ENCODE results near the gene ENPP6.
"Not testable (repeated sequence)": the region's sequence is repeated elsewhere in the genome, so short reads cannot be mapped to it uniquely, and the experiment has no call there.

ENPP6 gene

GRCh38 chr4:184214931-184215330, 2.7 kb downstream of the ENPP6 start:
- H3K9ac ChIP-seq (ENCODE audit: low read depth in 1 of 2, low read length in 2 of 2): no peak overlapping the region
- no peaks in the 10 kb centered on the region for H3K27me3 ChIP-seq (ENCODE audit: control insufficient read depth in 2 of 2, insufficient read depth in 2 of 2, low read length in 2 of 2)
- H3K4me1 ChIP-seq (ENCODE audit: control insufficient read depth in 2 of 2, insufficient read depth in 2 of 2, low read length in 2 of 2): peaks cover 0 to 3% of the 10 kb centered on the region in 2 donors
- no peak overlapping the region for H3K27ac ChIP-seq (ENCODE audit: low read depth in 2 of 2, low read length in 2 of 2)
- H3K36me3 ChIP-seq (ENCODE audit: control insufficient read depth in 2 of 2, insufficient read depth in 2 of 2, low read length in 2 of 2): no peaks in the 10 kb centered on the region
- no peaks in the 10 kb centered on the region for H3K9me3 ChIP-seq (ENCODE audit: control insufficient read depth in 2 of 2, low read length in 2 of 2)
- no peak overlapping the region for H3K4me3 ChIP-seq (ENCODE audit: low read length in 2 of 2)

GRCh38 chr4:184207734-184208607, 9.7 kb downstream of the ENPP6 start:
- H3K36me3 ChIP-seq (ENCODE audit: control insufficient read depth in 2 of 2, insufficient read depth in 2 of 2, low read length in 2 of 2); H3K4me3 ChIP-seq (ENCODE audit: low read length in 2 of 2); H3K9ac ChIP-seq (ENCODE audit: low read depth in 1 of 2, low read length in 2 of 2); H3K4me1 ChIP-seq (ENCODE audit: control insufficient read depth in 2 of 2, insufficient read depth in 2 of 2, low read length in 2 of 2); H3K27me3 ChIP-seq (ENCODE audit: control insufficient read depth in 2 of 2, insufficient read depth in 2 of 2, low read length in 2 of 2); H3K27ac ChIP-seq (ENCODE audit: low read depth in 2 of 2, low read length in 2 of 2); H3K9me3 ChIP-seq (ENCODE audit: control insufficient read depth in 2 of 2, low read length in 2 of 2): not testable (repeated sequence)

GRCh38 chr4:184205243-184205642, 12.4 kb downstream of the ENPP6 start:
- Histone ChIP-seq H3K4me1 (ENCODE audit: control insufficient read depth in 2 of 2, insufficient read depth in 2 of 2, low read length in 2 of 2) (no peaks in the 10 kb centered on the region), H3K27me3 (ENCODE audit: control insufficient read depth in 2 of 2, insufficient read depth in 2 of 2, low read length in 2 of 2) (no peaks in the 10 kb centered on the region), H3K9me3 (ENCODE audit: control insufficient read depth in 2 of 2, low read length in 2 of 2) (no peaks in the 10 kb centered on the region), H3K36me3 (ENCODE audit: control insufficient read depth in 2 of 2, insufficient read depth in 2 of 2, low read length in 2 of 2) (no peaks in the 10 kb centered on the region), H3K9ac (ENCODE audit: low read depth in 1 of 2, low read length in 2 of 2) (no peak overlapping the region), H3K27ac (ENCODE audit: low read depth in 2 of 2, low read length in 2 of 2) (no peak overlapping the region), H3K4me3 (ENCODE audit: low read length in 2 of 2) (no peak overlapping the region)

- H3K9ac ChIP-seq (ENCODE audit: low read depth in 1 of 2, low read length in 2 of 2): no peak overlapping the region
- H3K36me3 ChIP-seq (ENCODE audit: control insufficient read depth in 2 of 2, insufficient read depth in 2 of 2, low read length in 2 of 2): no peaks in the 10 kb centered on the region
- H3K9me3 ChIP-seq (ENCODE audit: control insufficient read depth in 2 of 2, low read length in 2 of 2): no peaks in the 10 kb centered on the region
- H3K27ac ChIP-seq (ENCODE audit: low read depth in 2 of 2, low read length in 2 of 2): no peak overlapping the region
- H3K4me1 ChIP-seq (ENCODE audit: control insufficient read depth in 2 of 2, insufficient read depth in 2 of 2, low read length in 2 of 2): no peaks in the 10 kb centered on the region
- no peaks in the 10 kb centered on the region for H3K27me3 ChIP-seq (ENCODE audit: control insufficient read depth in 2 of 2, insufficient read depth in 2 of 2, low read length in 2 of 2)
- H3K4me3 ChIP-seq (ENCODE audit: low read length in 2 of 2): no peak overlapping the region
Observed at GRCh38 chr4:184203300-184203699, 14.4 kb downstream of the ENPP6 start.

GRCh38 chr4:184201179-184201578, 16.5 kb downstream of the ENPP6 start:
- no peaks in the 10 kb centered on the region for H3K27me3 ChIP-seq (ENCODE audit: control insufficient read depth in 2 of 2, insufficient read depth in 2 of 2, low read length in 2 of 2)
- H3K9ac ChIP-seq (ENCODE audit: low read depth in 1 of 2, low read length in 2 of 2): no peak overlapping the region
- H3K27ac ChIP-seq (ENCODE audit: low read depth in 2 of 2, low read length in 2 of 2): no peak overlapping the region
- H3K4me3 ChIP-seq (ENCODE audit: low read length in 2 of 2): no peak overlapping the region
- H3K9me3 ChIP-seq (ENCODE audit: control insufficient read depth in 2 of 2, low read length in 2 of 2): no peaks in the 10 kb centered on the region
- H3K4me1 ChIP-seq (ENCODE audit: control insufficient read depth in 2 of 2, insufficient read depth in 2 of 2, low read length in 2 of 2): no peaks in the 10 kb centered on the region
- H3K36me3 ChIP-seq (ENCODE audit: control insufficient read depth in 2 of 2, insufficient read depth in 2 of 2, low read length in 2 of 2): no peaks in the 10 kb centered on the region

GRCh38 chr4:184200296-184200695, 17.4 kb downstream of the ENPP6 start:
- H3K4me1 ChIP-seq (ENCODE audit: control insufficient read depth in 2 of 2, insufficient read depth in 2 of 2, low read length in 2 of 2): no peaks in the 10 kb centered on the region
- H3K27me3 ChIP-seq (ENCODE audit: control insufficient read depth in 2 of 2, insufficient read depth in 2 of 2, low read length in 2 of 2): no peaks in the 10 kb centered on the region
- no peaks in the 10 kb centered on the region for H3K36me3 ChIP-seq (ENCODE audit: control insufficient read depth in 2 of 2, insufficient read depth in 2 of 2, low read length in 2 of 2)
- H3K9ac ChIP-seq (ENCODE audit: low read depth in 1 of 2, low read length in 2 of 2): no peak overlapping the region
- no peak overlapping the region for H3K27ac ChIP-seq (ENCODE audit: low read depth in 2 of 2, low read length in 2 of 2)
- no peak overlapping the region for H3K4me3 ChIP-seq (ENCODE audit: low read length in 2 of 2)
- no peaks in the 10 kb centered on the region for H3K9me3 ChIP-seq (ENCODE audit: control insufficient read depth in 2 of 2, low read length in 2 of 2)

GRCh38 chr4:184199780-184200179, 17.9 kb downstream of the ENPP6 start:
- Histone ChIP-seq H3K27me3 (ENCODE audit: control insufficient read depth in 2 of 2, insufficient read depth in 2 of 2, low read length in 2 of 2) (no peaks in the 10 kb centered on the region), H3K4me1 (ENCODE audit: control insufficient read depth in 2 of 2, insufficient read depth in 2 of 2, low read length in 2 of 2) (no peaks in the 10 kb centered on the region), H3K9me3 (ENCODE audit: control insufficient read depth in 2 of 2, low read length in 2 of 2) (no peaks in the 10 kb centered on the region), H3K36me3 (ENCODE audit: control insufficient read depth in 2 of 2, insufficient read depth in 2 of 2, low read length in 2 of 2) (no peaks in the 10 kb centered on the region), H3K4me3 (ENCODE audit: low read length in 2 of 2) (no peak overlapping the region), H3K9ac (ENCODE audit: low read depth in 1 of 2, low read length in 2 of 2) (no peak overlapping the region), H3K27ac (ENCODE audit: low read depth in 2 of 2, low read length in 2 of 2) (no peak overlapping the region)

GRCh38 chr4:184198190-184198589, 19.5 kb downstream of the ENPP6 start:
- Histone ChIP-seq H3K27ac (ENCODE audit: low read depth in 2 of 2, low read length in 2 of 2) (no peak overlapping the region), H3K4me1 (ENCODE audit: control insufficient read depth in 2 of 2, insufficient read depth in 2 of 2, low read length in 2 of 2) (no peaks in the 10 kb centered on the region), H3K9ac (ENCODE audit: low read depth in 1 of 2, low read length in 2 of 2) (no peak overlapping the region), H3K4me3 (ENCODE audit: low read length in 2 of 2) (no peak overlapping the region), H3K9me3 (ENCODE audit: control insufficient read depth in 2 of 2, low read length in 2 of 2) (no peaks in the 10 kb centered on the region), H3K27me3 (ENCODE audit: control insufficient read depth in 2 of 2, insufficient read depth in 2 of 2, low read length in 2 of 2) (no peaks in the 10 kb centered on the region), H3K36me3 (ENCODE audit: control insufficient read depth in 2 of 2, insufficient read depth in 2 of 2, low read length in 2 of 2) (no peaks in the 10 kb centered on the region)

- Histone ChIP-seq H3K4me1 (ENCODE audit: control insufficient read depth in 2 of 2, insufficient read depth in 2 of 2, low read length in 2 of 2) (no peaks in the 10 kb centered on the region), H3K4me3 (ENCODE audit: low read length in 2 of 2) (no peak overlapping the region), H3K36me3 (ENCODE audit: control insufficient read depth in 2 of 2, insufficient read depth in 2 of 2, low read length in 2 of 2) (no peaks in the 10 kb centered on the region), H3K27ac (ENCODE audit: low read depth in 2 of 2, low read length in 2 of 2) (no peak overlapping the region), H3K9ac (ENCODE audit: low read depth in 1 of 2, low read length in 2 of 2) (no peak overlapping the region), H3K9me3 (ENCODE audit: control insufficient read depth in 2 of 2, low read length in 2 of 2) (no peaks in the 10 kb centered on the region), H3K27me3 (ENCODE audit: control insufficient read depth in 2 of 2, insufficient read depth in 2 of 2, low read length in 2 of 2) (no peaks in the 10 kb centered on the region)
Observed at GRCh38 chr4:184197536-184198082, 20.1 kb downstream of the ENPP6 start.

GRCh38 chr4:184196730-184197385, 20.8 kb downstream of the ENPP6 start:
- no peak overlapping the region for H3K27ac ChIP-seq (ENCODE audit: low read depth in 2 of 2, low read length in 2 of 2)
- H3K27me3 ChIP-seq (ENCODE audit: control insufficient read depth in 2 of 2, insufficient read depth in 2 of 2, low read length in 2 of 2): no peaks in the 10 kb centered on the region

More at GRCh38 chr4:184196730-184197385, 20.8 kb downstream of the ENPP6 start:
- no peaks in the 10 kb centered on the region for H3K36me3 ChIP-seq (ENCODE audit: control insufficient read depth in 2 of 2, insufficient read depth in 2 of 2, low read length in 2 of 2)
- no peak overlapping the region for H3K4me3 ChIP-seq (ENCODE audit: low read length in 2 of 2)
- no peaks in the 10 kb centered on the region for H3K9me3 ChIP-seq (ENCODE audit: control insufficient read depth in 2 of 2, low read length in 2 of 2)
- H3K9ac ChIP-seq (ENCODE audit: low read depth in 1 of 2, low read length in 2 of 2): no peak overlapping the region
- H3K4me1 ChIP-seq (ENCODE audit: control insufficient read depth in 2 of 2, insufficient read depth in 2 of 2, low read length in 2 of 2): no peaks in the 10 kb centered on the region

Measured in mucosa of rectum (tissue), 2 donors.